Lower leg skin (tissue), 3 donors: Measurements from ENCODE around the gene RAB41.

Experiments
- POLR2A ChIP-seq, 2 donors: fragments of 450-650 bp; IDR thresholded peaks; one replicate each; pipeline ENCODE4 v1.6.1; 2016 to 2017; ENCODE audit warnings: antibody characterized with exemption in 2 of 2, mild to moderate bottlenecking in 1 of 2, moderate library complexity in 1 of 2
- TF ChIP-seq, protein P1 (sequence below), 3 donors: fragments of 450-650 bp; IDR thresholded peaks; one replicate each; pipeline ENCODE4 v1.5.1; 2016; ENCODE audit warnings: antibody characterized with exemption in 3 of 3, mild to moderate bottlenecking in 3 of 3, moderate library complexity in 2 of 3

- TF ChIP-seq, protein P1, sequence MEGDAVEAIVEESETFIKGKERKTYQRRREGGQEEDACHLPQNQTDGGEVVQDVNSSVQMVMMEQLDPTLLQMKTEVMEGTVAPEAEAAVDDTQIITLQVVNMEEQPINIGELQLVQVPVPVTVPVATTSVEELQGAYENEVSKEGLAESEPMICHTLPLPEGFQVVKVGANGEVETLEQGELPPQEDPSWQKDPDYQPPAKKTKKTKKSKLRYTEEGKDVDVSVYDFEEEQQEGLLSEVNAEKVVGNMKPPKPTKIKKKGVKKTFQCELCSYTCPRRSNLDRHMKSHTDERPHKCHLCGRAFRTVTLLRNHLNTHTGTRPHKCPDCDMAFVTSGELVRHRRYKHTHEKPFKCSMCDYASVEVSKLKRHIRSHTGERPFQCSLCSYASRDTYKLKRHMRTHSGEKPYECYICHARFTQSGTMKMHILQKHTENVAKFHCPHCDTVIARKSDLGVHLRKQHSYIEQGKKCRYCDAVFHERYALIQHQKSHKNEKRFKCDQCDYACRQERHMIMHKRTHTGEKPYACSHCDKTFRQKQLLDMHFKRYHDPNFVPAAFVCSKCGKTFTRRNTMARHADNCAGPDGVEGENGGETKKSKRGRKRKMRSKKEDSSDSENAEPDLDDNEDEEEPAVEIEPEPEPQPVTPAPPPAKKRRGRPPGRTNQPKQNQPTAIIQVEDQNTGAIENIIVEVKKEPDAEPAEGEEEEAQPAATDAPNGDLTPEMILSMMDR (IDR thresholded peaks at IDR 0.05) = no peak
- no peak for TF ChIP-seq POLR2A (IDR thresholded peaks at IDR 0.05)
Observed at GRCh38 chrX:70324326-70324725, 42.4 kb downstream of the RAB41 start.
